ENCODE measurements around the gene XXYLT1. TPM values are rescaled to one million over a fixed set of nuclear protein-coding genes. Genes with fewer than 3 reads are reported as not detected.
"Not testable (repeated sequence)": the region's sequence is repeated elsewhere in the genome, so short reads cannot be mapped to it uniquely, and the experiment has no call there.

Gene XXYLT1
- polyA plus RNA-seq, 3 donors from 2014 or later: 5.3 to 15.7 (median 5.6) TPM

- H3K36me3 Mint-ChIP-seq: peaks cover 0 to 4% (median 0%) of the 10 kb centered on the region in 3 donors
- DNase-seq: no peak
- H3K9me3 Mint-ChIP-seq: no peaks in the 10 kb centered on the region
- peaks cover 0 to 5% (median 0%) of the 10 kb centered on the region in 3 donors for H3K27me3 Mint-ChIP-seq (ENCODE audit: low read depth in 3 of 3)
- H3K4me1 Mint-ChIP-seq: peaks cover 0 to 2% of the 10 kb centered on the region in 2 donors
- no peak overlapping the region for H3K27ac Mint-ChIP-seq
- no peak overlapping the region for H3K4me3 Mint-ChIP-seq
These were observed 176.6 kb downstream of the XXYLT1 start for GRCh38 chr3:195094191-195094921.

GRCh38 chr3:195093731-195094130 lies 177.2 kb downstream of the XXYLT1 start:
- Mint-ChIP-seq H3K4me1 (peaks cover 0 to 2% of the 10 kb centered on the region in 2 donors), H3K4me3 (no peak overlapping the region), H3K9me3 (no peaks in the 10 kb centered on the region), H3K27me3 (ENCODE audit: low read depth in 3 of 3) (peaks cover 0 to 7% (median 0%) of the 10 kb centered on the region in 3 donors), H3K27ac (no peak overlapping the region), H3K36me3 (peaks cover 0 to 4% (median 0%) of the 10 kb centered on the region in 3 donors)
- no peak for DNase-seq

- H3K4me1 Mint-ChIP-seq; H3K36me3 Mint-ChIP-seq; H3K27ac Mint-ChIP-seq; H3K27me3 Mint-ChIP-seq (ENCODE audit: low read depth in 3 of 3); DNase-seq; H3K9me3 Mint-ChIP-seq: not testable (repeated sequence)
- H3K4me3 Mint-ChIP-seq: peak overlapping the region in 3 of 5 donors; percentile 44 to 71 (median 53)
These were observed 182.9 kb downstream of the XXYLT1 start for GRCh38 chr3:195087840-195088601.

- Mint-ChIP-seq H3K27me3 (ENCODE audit: low read depth in 3 of 3) (peaks cover 0 to 7% (median 0%) of the 10 kb centered on the region in 3 donors), H3K4me1 (no peaks in the 10 kb centered on the region), H3K36me3 (no peaks in the 10 kb centered on the region), H3K9me3 (no peaks in the 10 kb centered on the region), H3K27ac (no peak overlapping the region), H3K4me3 (peak overlapping the region in 4 of 5 donors; percentile 38 to 71 (median 48))
- no peak for DNase-seq
These were observed 183.6 kb downstream of the XXYLT1 start for GRCh38 chr3:195087328-195087727.

GRCh38 chr3:195086885-195087284 lies 184.1 kb downstream of the XXYLT1 start:
- H3K27ac Mint-ChIP-seq: no peak overlapping the region
- no peaks in the 10 kb centered on the region for H3K4me1 Mint-ChIP-seq
- no peaks in the 10 kb centered on the region for H3K9me3 Mint-ChIP-seq
- no peak overlapping the region for H3K4me3 Mint-ChIP-seq
- no peaks in the 10 kb centered on the region for H3K36me3 Mint-ChIP-seq
- peaks cover 0 to 7% (median 0%) of the 10 kb centered on the region in 3 donors for H3K27me3 Mint-ChIP-seq (ENCODE audit: low read depth in 3 of 3)
- DNase-seq: no peak

- peaks cover 0 to 7% (median 0%) of the 10 kb centered on the region in 3 donors for H3K27me3 Mint-ChIP-seq (ENCODE audit: low read depth in 3 of 3)
- DNase-seq: no peak
- H3K9me3 Mint-ChIP-seq: no peaks in the 10 kb centered on the region
- H3K4me1 Mint-ChIP-seq: no peaks in the 10 kb centered on the region
- peak overlapping the region in 1 of 6 donors; percentile 79 for H3K27ac Mint-ChIP-seq
- H3K36me3 Mint-ChIP-seq: no peaks in the 10 kb centered on the region
- H3K4me3 Mint-ChIP-seq: no peak overlapping the region
These were observed 184.6 kb downstream of the XXYLT1 start for GRCh38 chr3:195086341-195086740.

GRCh38 chr3:195085356-195086130 lies 185.4 kb downstream of the XXYLT1 start:
- no peak for DNase-seq
- H3K9me3 Mint-ChIP-seq: no peaks in the 10 kb centered on the region
- H3K4me3 Mint-ChIP-seq: no peak overlapping the region
- H3K27ac Mint-ChIP-seq: no peak overlapping the region
- peaks cover 0 to 7% (median 0%) of the 10 kb centered on the region in 3 donors for H3K27me3 Mint-ChIP-seq (ENCODE audit: low read depth in 3 of 3)
- H3K36me3 Mint-ChIP-seq: no peaks in the 10 kb centered on the region
- H3K4me1 Mint-ChIP-seq: no peaks in the 10 kb centered on the region

GRCh38 chr3:195084746-195085145 lies 186.2 kb downstream of the XXYLT1 start:
- peaks cover 0 to 7% (median 2%) of the 10 kb centered on the region in 3 donors for H3K27me3 Mint-ChIP-seq (ENCODE audit: low read depth in 3 of 3)
- DNase-seq: no peak
- no peaks in the 10 kb centered on the region for H3K4me1 Mint-ChIP-seq
- no peak overlapping the region for H3K4me3 Mint-ChIP-seq
- H3K27ac Mint-ChIP-seq: peak overlapping the region in 1 of 6 donors; percentile 39
- no peaks in the 10 kb centered on the region for H3K36me3 Mint-ChIP-seq
- H3K9me3 Mint-ChIP-seq: no peaks in the 10 kb centered on the region

GRCh38 chr3:195083659-195084058 lies 187.3 kb downstream of the XXYLT1 start:
- Mint-ChIP-seq H3K27me3 (ENCODE audit: low read depth in 3 of 3) (peaks cover 0 to 3% (median 2%) of the 10 kb centered on the region in 3 donors), H3K27ac (no peak overlapping the region), H3K4me1 (no peaks in the 10 kb centered on the region), H3K9me3 (no peaks in the 10 kb centered on the region), H3K4me3 (no peak overlapping the region), H3K36me3 (peaks cover 0 to 4% (median 0%) of the 10 kb centered on the region in 3 donors)
- no peak for DNase-seq

- Mint-ChIP-seq H3K36me3 (peaks cover 0 to 4% (median 0%) of the 10 kb centered on the region in 3 donors), H3K4me1 (no peaks in the 10 kb centered on the region), H3K4me3 (no peak overlapping the region), H3K9me3 (no peaks in the 10 kb centered on the region), H3K27me3 (ENCODE audit: low read depth in 3 of 3) (peaks cover 0 to 3% (median 2%) of the 10 kb centered on the region in 3 donors), H3K27ac (no peak overlapping the region)
- no peak for DNase-seq
These were observed 188.1 kb downstream of the XXYLT1 start for GRCh38 chr3:195082811-195083210.

GRCh38 chr3:195081242-195081963 lies 189.6 kb downstream of the XXYLT1 start:
- no peak overlapping the region for H3K27ac Mint-ChIP-seq
- H3K4me1 Mint-ChIP-seq: no peaks in the 10 kb centered on the region
- no peak overlapping the region for H3K4me3 Mint-ChIP-seq
- no peaks in the 10 kb centered on the region for H3K9me3 Mint-ChIP-seq
- peaks cover 0 to 4% (median 0%) of the 10 kb centered on the region in 3 donors for H3K36me3 Mint-ChIP-seq
- peaks cover 0 to 3% (median 2%) of the 10 kb centered on the region in 3 donors for H3K27me3 Mint-ChIP-seq (ENCODE audit: low read depth in 3 of 3)
- DNase-seq: no peak

- DNase-seq: no peak
- Mint-ChIP-seq H3K4me1 (peaks cover 2 to 5% of the 10 kb centered on the region in 2 donors), H3K4me3 (no peak overlapping the region), H3K9me3 (no peaks in the 10 kb centered on the region), H3K27ac (no peak overlapping the region), H3K36me3 (peaks cover 0 to 4% (median 0%) of the 10 kb centered on the region in 3 donors), H3K27me3 (ENCODE audit: low read depth in 3 of 3) (peaks cover 0 to 3% (median 2%) of the 10 kb centered on the region in 3 donors)
These were observed 190.3 kb downstream of the XXYLT1 start for GRCh38 chr3:195080571-195081151.

- H3K36me3 Mint-ChIP-seq: peaks cover 0 to 4% (median 0%) of the 10 kb centered on the region in 3 donors
- no peak overlapping the region for H3K4me3 Mint-ChIP-seq
- H3K27ac Mint-ChIP-seq: peak overlapping the region in 1 of 6 donors; percentile 65
- peaks cover 2 to 6% of the 10 kb centered on the region in 2 donors for H3K4me1 Mint-ChIP-seq
- DNase-seq: no peak
- peaks cover 0 to 3% (median 2%) of the 10 kb centered on the region in 3 donors for H3K27me3 Mint-ChIP-seq (ENCODE audit: low read depth in 3 of 3)
- H3K9me3 Mint-ChIP-seq: no peaks in the 10 kb centered on the region
These were observed 190.8 kb downstream of the XXYLT1 start for GRCh38 chr3:195080125-195080524.
